Measurements from ENCODE around the gene NCAPD3.
"Not testable (repeated sequence)": the region's sequence is repeated elsewhere in the genome, so short reads cannot be mapped to it uniquely, and the experiment has no call there.

The NCAPD3 gene, protein sequence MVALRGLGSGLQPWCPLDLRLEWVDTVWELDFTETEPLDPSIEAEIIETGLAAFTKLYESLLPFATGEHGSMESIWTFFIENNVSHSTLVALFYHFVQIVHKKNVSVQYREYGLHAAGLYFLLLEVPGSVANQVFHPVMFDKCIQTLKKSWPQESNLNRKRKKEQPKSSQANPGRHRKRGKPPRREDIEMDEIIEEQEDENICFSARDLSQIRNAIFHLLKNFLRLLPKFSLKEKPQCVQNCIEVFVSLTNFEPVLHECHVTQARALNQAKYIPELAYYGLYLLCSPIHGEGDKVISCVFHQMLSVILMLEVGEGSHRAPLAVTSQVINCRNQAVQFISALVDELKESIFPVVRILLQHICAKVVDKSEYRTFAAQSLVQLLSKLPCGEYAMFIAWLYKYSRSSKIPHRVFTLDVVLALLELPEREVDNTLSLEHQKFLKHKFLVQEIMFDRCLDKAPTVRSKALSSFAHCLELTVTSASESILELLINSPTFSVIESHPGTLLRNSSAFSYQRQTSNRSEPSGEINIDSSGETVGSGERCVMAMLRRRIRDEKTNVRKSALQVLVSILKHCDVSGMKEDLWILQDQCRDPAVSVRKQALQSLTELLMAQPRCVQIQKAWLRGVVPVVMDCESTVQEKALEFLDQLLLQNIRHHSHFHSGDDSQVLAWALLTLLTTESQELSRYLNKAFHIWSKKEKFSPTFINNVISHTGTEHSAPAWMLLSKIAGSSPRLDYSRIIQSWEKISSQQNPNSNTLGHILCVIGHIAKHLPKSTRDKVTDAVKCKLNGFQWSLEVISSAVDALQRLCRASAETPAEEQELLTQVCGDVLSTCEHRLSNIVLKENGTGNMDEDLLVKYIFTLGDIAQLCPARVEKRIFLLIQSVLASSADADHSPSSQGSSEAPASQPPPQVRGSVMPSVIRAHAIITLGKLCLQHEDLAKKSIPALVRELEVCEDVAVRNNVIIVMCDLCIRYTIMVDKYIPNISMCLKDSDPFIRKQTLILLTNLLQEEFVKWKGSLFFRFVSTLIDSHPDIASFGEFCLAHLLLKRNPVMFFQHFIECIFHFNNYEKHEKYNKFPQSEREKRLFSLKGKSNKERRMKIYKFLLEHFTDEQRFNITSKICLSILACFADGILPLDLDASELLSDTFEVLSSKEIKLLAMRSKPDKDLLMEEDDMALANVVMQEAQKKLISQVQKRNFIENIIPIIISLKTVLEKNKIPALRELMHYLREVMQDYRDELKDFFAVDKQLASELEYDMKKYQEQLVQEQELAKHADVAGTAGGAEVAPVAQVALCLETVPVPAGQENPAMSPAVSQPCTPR (N-terminal part only)

GRCh38 chr11:134223836-134224709 is at the start of gene NCAPD3, which contains the start of gene VPS26B:
NCAPD3 (minus strand) TSS chr11:134223967; CDS start chr11:134223926, 41 bp downstream.
VPS26B (plus strand) TSS chr11:134224671; CDS start chr11:134225123, 452 bp downstream.
- DNase-seq (ENCODE audit: low spot score): peak; percentile 95

DNA sequence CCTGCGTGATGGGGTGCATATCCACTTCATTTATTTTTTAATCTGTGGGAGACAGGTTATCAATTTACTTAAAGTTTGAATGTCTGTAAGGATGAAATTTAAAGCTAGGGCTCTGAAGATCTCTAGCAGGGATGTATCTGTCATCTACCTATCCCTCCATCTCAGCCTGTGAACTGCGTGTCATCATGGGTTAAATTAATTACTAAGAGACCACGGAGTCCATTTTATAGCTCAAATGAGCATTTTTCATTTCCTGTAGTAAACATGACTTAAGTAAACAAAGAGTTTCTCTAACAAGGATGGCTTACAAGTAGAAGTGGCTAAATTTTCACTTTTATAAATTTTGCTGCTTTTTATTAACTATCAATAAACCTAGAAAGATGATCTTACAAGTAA is 49.5 kb upstream of the NCAPD3 start:
- no peak for DNase-seq (ENCODE audit: low spot score)

DNA sequence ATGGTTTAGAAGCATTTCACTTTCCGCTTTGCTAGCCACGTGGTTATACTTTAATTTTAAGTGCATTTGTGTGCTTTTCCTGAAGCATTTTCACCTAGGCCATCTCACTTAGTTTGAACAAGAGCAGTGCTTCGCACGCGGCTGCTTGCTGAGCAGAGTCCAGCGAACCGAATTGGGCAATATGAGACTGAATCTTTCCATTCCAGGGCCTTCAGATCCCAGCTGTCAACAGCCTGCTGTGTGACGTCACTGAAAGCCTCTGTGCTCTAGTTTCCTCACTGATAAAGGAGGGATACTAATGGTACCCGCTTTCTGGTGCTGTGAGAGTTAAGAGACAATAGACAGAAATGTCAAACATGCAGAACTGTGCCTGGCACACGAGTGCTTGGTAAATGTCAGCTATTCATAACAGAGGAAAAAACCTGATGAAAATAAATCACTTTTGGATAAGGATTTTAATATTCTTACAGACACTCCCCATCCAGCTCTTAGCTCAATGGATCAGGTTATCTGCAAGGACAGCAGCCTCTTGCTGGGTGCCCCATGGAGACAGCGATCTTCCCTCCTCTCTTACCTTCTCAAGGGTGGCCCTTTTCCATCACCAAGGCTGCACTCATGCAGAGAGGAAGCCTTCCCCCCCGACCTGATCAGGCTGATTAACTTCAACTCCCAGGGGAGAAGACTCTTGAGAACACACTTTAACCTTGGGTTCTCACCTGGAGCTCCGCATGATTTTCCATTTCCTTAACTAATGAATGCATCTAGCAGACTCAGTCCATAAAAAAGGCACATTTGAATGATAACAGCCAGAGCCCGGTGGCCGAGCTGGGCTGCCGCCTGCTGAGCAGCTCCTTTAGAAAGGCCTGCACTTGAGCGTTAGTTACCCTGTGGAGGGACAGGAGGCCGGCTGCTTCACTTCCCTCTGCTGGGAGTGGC is 48.9 kb upstream of the NCAPD3 start:
- no peak for DNase-seq (ENCODE audit: low spot score)

- no peak for DNase-seq (ENCODE audit: low spot score)
Measured at GRCh38 chr11:134271978-134272377, 48.2 kb upstream of the NCAPD3 start.

DNA sequence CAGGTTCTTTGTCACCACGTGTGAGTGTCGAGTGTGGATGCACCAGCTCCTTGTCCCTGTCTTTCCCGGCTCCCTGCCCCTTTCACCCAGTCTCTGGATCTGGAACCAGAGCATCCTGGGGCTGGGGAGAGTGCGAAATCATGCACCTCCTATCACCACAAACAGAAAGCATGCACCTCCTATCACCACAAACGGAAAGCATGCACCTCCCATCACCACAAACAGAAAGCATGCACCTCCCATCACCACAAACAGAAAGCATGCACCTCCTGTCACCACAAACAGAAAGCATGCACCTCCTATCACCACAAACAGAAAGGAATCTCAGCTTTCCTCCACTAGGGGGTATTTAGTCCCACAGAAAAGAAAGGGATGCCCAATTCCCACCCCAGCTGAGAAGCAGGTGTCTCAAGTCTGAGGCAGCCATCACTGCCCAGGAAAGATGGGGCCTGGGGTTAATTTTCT is 46.5 kb upstream of the NCAPD3 start:
- DNase-seq (ENCODE audit: low spot score): no peak

DNA sequence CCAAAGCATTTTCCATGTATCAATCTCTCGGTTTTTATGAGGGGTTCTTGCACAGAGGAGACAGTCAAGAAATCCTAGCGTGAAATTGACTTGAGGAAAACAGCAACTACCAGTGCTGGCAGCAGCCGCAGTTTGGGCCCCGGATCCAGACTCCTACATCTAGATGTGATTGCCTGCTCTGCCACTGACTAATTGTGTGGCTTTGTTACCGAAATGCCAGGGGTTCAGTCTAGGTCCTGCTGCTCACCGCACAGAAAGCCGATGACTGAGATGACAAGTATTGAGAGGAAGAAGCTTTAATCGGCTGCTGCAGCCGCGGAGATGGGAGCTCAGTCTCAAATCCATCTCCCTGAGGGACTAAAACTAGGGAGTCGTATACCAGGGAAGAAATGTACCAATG is 44.2 kb upstream of the NCAPD3 start:
- DNase-seq (ENCODE audit: low spot score): no peak

DNA sequence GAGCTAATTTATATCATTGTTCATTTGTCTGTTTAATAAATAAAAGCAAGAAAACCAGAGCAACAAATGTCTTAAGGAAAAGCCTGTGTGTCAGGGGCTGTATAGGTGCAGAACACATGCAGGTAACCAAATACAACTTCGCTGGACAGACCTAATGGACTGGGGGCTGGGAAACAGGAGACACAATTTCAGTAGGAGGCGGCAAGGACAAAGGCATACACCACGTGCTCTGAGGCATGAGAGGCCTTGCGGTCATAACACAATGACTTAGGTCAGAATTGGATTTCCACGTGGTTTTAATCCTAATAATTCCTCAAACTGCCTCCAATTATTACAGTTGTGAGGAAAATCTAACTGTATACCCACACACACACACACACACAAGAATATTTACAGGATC is 43.7 kb upstream of the NCAPD3 start:
- no peak for DNase-seq (ENCODE audit: low spot score)

DNA sequence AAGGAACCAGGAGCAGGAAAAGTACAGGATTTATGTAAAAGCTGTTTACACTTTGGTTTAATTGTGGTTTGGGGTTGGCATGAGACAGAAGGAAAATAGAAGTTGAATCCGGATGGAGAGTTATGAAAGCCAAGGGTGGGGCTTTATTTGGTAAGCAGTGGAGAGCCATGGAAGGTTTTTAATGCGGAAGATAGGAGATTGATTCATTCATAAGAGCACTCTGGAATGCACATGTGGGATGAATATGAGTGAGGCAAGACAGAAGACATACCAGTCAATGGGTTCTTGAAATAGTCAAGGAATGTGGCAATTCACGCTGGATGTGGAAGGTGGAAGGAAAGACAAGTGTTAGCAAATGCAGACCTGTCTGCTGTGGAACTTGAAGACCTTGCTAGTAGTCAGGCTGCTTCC is 43.1 kb upstream of the NCAPD3 start:
- DNase-seq (ENCODE audit: low spot score): no peak

DNA sequence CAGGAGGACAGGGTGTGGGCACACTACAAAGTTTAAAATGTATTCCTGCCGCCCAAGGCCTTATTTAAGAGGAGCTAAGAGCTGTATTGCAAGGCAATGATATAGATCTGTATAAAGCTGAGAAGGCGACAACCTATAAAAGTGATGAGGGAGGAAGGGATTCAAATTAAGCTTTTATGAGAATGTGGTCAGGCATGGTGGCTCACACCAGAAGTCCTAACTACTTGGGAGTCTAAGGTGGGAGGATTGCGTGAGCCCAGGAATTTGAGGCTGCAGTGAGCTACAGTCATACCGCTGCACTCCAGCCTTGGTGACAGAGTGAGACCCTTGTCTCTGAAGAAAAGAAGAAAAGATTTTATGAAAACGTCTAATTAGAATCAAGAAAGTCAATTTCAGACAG is 42.7 kb upstream of the NCAPD3 start:
- no peak for DNase-seq (ENCODE audit: low spot score)

- no peak for DNase-seq (ENCODE audit: low spot score)
Measured at GRCh38 chr11:134264966-134265764, 41.4 kb upstream of the NCAPD3 start.

- DNase-seq (ENCODE audit: low spot score): no peak
Measured at GRCh38 chr11:134261626-134262488, 38.1 kb upstream of the NCAPD3 start.

DNA sequence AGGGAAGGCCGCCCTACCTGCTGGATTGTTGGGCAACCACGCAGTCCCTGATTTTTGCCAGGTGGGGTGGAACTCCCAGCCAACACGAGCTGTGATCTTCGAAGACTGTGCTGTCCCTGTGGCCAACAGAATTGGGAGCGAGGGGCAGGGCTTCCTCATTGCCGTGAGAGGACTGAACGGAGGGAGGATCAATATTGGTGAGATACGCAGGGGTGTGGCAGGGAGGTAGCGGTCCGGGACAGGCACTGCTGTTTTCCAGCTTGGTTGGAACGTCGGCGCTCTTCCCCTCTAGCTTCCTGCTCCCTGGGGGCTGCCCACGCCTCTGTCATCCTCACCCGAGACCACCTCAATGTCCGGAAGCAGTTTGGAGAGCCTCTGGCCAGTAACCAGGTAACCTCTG is 37.2 kb upstream of the NCAPD3 start:
- DNase-seq (ENCODE audit: low spot score): no peak

DNA sequence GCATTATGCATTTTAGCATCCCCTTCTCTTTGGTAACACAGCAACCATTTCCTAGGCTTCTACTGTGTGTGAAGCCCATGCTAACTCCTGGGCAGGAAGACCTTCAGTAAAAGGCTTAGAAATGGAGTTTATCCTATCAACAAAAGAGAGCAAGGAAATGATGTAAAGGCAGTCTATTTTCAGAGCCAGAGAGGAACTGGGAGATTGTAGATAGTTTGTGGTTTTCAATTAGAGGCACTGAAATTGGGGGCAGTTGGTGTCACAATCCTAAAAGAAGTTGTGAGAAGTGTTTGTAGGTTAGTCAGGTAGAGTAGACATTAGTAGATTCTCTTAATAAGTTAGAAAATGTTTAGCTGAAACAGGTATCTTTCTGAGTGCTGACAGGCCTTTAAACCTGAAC is 36.7 kb upstream of the NCAPD3 start:
- DNase-seq (ENCODE audit: low spot score): no peak

DNA sequence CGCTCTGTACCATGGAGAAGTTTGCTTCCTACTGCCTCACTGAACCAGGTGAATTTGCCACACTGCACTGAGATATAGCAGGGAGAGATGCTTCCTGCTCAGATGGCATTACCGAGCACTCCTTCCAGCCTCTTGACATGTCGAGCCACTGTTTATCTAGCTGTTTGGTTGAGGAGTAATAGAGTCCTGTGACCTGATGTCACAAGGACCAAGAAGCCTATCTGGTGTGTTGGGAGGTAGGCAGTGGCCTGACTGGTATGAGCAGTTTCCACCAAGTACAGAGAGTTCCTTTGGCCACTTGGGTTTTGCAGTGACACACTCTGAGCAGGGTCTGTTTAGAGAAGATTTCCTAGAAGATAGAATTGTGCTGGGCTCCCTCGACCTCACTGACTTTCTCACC is 34.8 kb upstream of the NCAPD3 start:
- DNase-seq (ENCODE audit: low spot score): no peak

- no peak for DNase-seq (ENCODE audit: low spot score)
Measured at GRCh38 chr11:134257101-134257500, 33.3 kb upstream of the NCAPD3 start.

- not testable (repeated sequence) for DNase-seq (ENCODE audit: low spot score)
Measured at GRCh38 chr11:134255184-134255561, 31.4 kb upstream of the NCAPD3 start.

GRCh38 chr11:134254433-134255183 is 30.8 kb upstream of the NCAPD3 start:
- no peak for DNase-seq (ENCODE audit: low spot score)
